ENCODE results near the gene LRMDA. TPM values are rescaled to one million over a fixed set of nuclear protein-coding genes. Genes with fewer than 3 reads are reported as not detected.
A peak's percentile ranks its signal among the peaks of the same experiment; 100 is the strongest.

Gene LRMDA
- total RNA-seq, 4 donors from 2014 or later: 9.8 to 18.6 (median 15.8) TPM

DNA sequence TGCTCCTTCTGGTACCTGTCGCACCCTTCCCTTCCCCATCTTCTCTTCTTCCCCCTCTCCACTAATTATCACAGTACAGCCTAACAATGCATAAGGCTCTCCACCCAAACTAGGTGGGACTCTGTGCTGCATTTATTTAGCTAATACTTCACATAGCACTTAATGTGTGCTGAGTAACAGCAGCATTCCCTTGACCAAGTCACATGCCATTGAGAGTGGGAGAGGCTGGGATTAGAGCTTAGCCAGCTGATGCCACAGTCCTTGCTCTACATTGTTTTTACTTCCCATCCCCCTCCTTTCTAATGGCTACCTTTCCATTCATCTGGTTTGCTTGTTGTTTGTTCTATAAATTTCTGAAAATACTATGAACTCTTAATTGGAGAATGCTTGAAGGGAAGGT lies 426.9 kb downstream of the LRMDA start:
- no peak for TF ChIP-seq EP300 (IDR thresholded peaks at IDR 0.05)
- TF ChIP-seq, protein P1, sequence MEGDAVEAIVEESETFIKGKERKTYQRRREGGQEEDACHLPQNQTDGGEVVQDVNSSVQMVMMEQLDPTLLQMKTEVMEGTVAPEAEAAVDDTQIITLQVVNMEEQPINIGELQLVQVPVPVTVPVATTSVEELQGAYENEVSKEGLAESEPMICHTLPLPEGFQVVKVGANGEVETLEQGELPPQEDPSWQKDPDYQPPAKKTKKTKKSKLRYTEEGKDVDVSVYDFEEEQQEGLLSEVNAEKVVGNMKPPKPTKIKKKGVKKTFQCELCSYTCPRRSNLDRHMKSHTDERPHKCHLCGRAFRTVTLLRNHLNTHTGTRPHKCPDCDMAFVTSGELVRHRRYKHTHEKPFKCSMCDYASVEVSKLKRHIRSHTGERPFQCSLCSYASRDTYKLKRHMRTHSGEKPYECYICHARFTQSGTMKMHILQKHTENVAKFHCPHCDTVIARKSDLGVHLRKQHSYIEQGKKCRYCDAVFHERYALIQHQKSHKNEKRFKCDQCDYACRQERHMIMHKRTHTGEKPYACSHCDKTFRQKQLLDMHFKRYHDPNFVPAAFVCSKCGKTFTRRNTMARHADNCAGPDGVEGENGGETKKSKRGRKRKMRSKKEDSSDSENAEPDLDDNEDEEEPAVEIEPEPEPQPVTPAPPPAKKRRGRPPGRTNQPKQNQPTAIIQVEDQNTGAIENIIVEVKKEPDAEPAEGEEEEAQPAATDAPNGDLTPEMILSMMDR (IDR thresholded peaks at IDR 0.05): no peak
- TF ChIP-seq POLR2A (IDR thresholded peaks at IDR 0.05): no peak
- Histone ChIP-seq H3K4me1 (peaks cover 0 to 5% (median 0%) of the 10 kb centered on the region in 4 donors), H3K36me3 (no peaks in the 10 kb centered on the region), H3K27ac (no peak overlapping the region), H3K9me3 (peaks cover 0 to 3% (median 0%) of the 10 kb centered on the region in 4 donors), H3K27me3 (no peaks in the 10 kb centered on the region), H3K4me3 (no peak overlapping the region)
- 95 to 100% methylated on average over 1 of the region's 1 CpG for WGBS, 2 donors
- no peak for DNase-seq (ENCODE audit: low spot score in 2 of 2)

DNA sequence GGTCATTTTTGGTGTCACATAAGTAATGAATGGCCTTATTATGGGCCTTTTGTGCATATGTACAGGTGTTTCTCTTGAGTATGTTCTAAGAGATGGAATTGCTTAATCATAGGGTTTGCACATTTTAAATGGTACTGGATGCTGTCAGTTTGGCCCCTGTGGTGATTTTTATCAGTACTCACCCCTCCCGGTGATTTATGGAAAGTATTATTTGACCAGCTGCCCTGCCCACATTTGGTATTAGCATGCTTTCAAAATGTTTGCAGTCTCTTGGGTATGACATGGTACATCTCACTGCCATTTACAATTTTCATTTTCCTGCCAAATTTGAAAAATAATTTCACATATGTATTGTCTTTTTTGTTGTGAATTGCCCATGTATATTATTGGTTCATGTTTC lies 427.7 kb downstream of the LRMDA start:
- no peak overlapping the region for H3K4me3 ChIP-seq
- WGBS, 2 donors: 0 to 58% methylated on average over 1 of the region's 1 CpG
- TF ChIP-seq POLR2A (IDR thresholded peaks at IDR 0.05) (no peak), EP300 (IDR thresholded peaks at IDR 0.05) (no peak)
- TF ChIP-seq, protein P1 (IDR thresholded peaks at IDR 0.05): no peak
- no peaks in the 10 kb centered on the region for H3K27me3 ChIP-seq
- H3K36me3 ChIP-seq: no peaks in the 10 kb centered on the region
- peaks cover 0 to 3% (median 0%) of the 10 kb centered on the region in 4 donors for H3K4me1 ChIP-seq
- DNase-seq (ENCODE audit: low spot score in 2 of 2): no peak
- no peak overlapping the region for H3K27ac ChIP-seq
- H3K9me3 ChIP-seq: peaks cover 0 to 3% (median 0%) of the 10 kb centered on the region in 4 donors

DNA sequence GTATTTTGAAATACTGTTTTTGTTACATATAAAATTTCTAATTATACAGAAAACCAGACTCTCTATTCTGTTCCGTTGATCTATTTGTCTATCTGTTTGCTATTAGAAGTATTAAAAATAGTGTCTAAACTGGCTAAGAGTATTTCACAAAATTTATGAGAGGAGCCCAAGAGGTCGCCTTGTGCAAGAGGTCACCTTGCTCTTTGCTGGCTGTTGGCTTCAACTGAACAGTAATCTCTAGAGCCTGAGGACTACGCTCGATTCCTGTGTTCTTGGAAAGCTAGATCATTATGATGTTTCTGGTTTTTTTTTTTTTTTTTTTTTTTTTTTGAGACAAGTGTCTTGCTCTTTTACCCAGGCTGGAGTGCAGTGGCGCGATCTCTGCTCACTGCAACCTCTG lies 428.6 kb downstream of the LRMDA start:
- TF ChIP-seq EP300 (IDR thresholded peaks at IDR 0.05) (peak in 1 of 2 donors; percentile 48), POLR2A (IDR thresholded peaks at IDR 0.05) (no peak)
- TF ChIP-seq, protein P1 (IDR thresholded peaks at IDR 0.05): no peak
- no peaks in the 10 kb centered on the region for H3K27me3 ChIP-seq
- H3K36me3 ChIP-seq: no peaks in the 10 kb centered on the region
- 68 to 78% methylated on average over 6 of the region's 6 CpGs for WGBS, 2 donors
- H3K9me3 ChIP-seq: peaks cover 0 to 3% (median 0%) of the 10 kb centered on the region in 4 donors
- peak; percentile 35 to 57 for DNase-seq (ENCODE audit: low spot score in 2 of 2)
- H3K4me1 ChIP-seq: peaks cover 0 to 3% (median 0%) of the 10 kb centered on the region in 4 donors
- H3K4me3 ChIP-seq: no peak overlapping the region
- no peak overlapping the region for H3K27ac ChIP-seq

DNA sequence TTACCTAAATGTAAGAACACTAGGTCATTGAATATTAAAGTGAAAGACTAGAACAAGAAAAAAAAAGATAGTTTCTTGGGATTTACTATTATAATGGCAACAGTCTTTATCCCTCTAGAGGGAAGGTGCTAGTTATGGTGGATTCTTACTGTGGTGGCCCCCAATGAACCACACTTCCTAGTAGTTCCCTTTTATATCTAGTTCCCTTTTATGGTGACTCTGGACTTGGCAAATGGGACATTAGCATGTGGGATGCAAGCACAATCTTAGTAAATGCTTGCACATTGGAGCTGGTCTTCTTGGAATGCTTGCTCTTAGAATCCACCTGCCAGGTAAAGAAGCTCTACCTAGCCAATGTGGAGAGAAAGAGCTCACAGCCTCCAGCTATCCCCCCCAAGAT lies 430.2 kb downstream of the LRMDA start:
- Histone ChIP-seq H3K27ac (no peak overlapping the region), H3K4me3 (no peak overlapping the region), H3K36me3 (no peaks in the 10 kb centered on the region), H3K9me3 (no peaks in the 10 kb centered on the region), H3K27me3 (no peaks in the 10 kb centered on the region), H3K4me1 (peaks cover 0 to 3% (median 0%) of the 10 kb centered on the region in 4 donors)
- DNase-seq (ENCODE audit: low spot score in 2 of 2): no peak
- TF ChIP-seq EP300 (IDR thresholded peaks at IDR 0.05) (no peak), POLR2A (IDR thresholded peaks at IDR 0.05) (no peak)
- TF ChIP-seq, protein P1 (IDR thresholded peaks at IDR 0.05): no peak

DNA sequence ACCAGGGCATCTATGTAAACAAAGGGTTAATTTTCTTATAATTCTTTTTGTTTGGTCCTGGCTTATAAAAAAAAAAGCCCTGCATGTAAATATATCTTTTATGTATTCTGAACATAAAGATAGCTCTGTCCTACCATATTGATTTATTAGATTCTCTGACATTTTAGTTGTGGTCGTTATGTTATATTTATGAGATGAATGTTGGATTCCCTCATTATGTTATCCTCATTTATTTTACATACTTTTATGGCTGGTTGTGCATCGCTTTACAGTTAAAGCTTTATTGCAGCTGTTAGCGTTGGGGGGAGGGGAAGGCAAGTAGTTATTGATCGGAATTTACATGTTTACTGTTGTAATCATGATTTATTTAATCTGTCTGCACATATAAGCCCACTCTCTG lies 431.5 kb downstream of the LRMDA start:
- H3K36me3 ChIP-seq: no peaks in the 10 kb centered on the region
- WGBS, 2 donors: 85 to 89% methylated on average over 4 of the region's 4 CpGs
- no peaks in the 10 kb centered on the region for H3K27me3 ChIP-seq
- H3K9me3 ChIP-seq: no peaks in the 10 kb centered on the region
- H3K27ac ChIP-seq: no peak overlapping the region
- H3K4me1 ChIP-seq: peaks cover 0 to under 1% (median 0%) of the 10 kb centered on the region in 4 donors
- TF ChIP-seq, protein P1 (IDR thresholded peaks at IDR 0.05): no peak
- TF ChIP-seq POLR2A (IDR thresholded peaks at IDR 0.05) (no peak), EP300 (IDR thresholded peaks at IDR 0.05) (no peak)
- no peak for DNase-seq (ENCODE audit: low spot score in 2 of 2)
- H3K4me3 ChIP-seq: no peak overlapping the region

Measured in tibial nerve (tissue), 4 donors.